ENCODE measurements around the gene ZNF701. TPM values are rescaled to one million over a fixed set of nuclear protein-coding genes. Genes with fewer than 3 reads are reported as not detected.
"Not testable (repeated sequence)": the region's sequence is repeated elsewhere in the genome, so short reads cannot be mapped to it uniquely, and the experiment has no call there.

ZNF701 gene
- total RNA-seq, 4 donors from 2014 or later = 7.8 to 13.3 (median 10.1) TPM

DNA sequence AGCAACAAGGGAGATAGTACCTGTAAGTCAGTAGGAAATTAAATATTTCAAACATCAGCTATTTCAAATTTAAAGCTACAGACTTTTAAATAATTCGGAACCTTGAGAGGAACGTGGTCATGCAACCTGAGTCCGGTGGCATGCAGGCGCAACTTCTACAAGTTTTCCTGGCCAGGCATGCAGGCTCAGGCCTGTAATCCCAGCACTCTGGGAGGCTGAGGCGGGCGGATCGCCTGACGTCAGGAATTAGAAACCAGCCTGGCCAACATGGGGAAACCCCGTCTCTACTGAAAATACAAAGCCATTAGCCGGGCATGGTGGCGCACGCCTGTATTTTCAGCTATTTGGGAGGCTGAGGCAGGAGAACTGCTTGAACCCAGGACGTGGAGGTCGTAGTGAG, 2.2 kb upstream of the ZNF701 start:
- Histone ChIP-seq H3K27ac (replicated peaks in 1 of 4) (no peak overlapping the region), H3K4me1 (peaks cover 6 to 25% (median 20%) of the 10 kb centered on the region in 4 donors), H3K9me3 (peaks cover 0 to 3% (median 0%) of the 10 kb centered on the region in 4 donors), H3K36me3 (peaks cover 0 to 25% (median 18%) of the 10 kb centered on the region in 4 donors), H3K27me3 (no peaks in the 10 kb centered on the region), H3K4me3 (no peak overlapping the region)
- no peak for DNase-seq (ENCODE audit: extremely low spot score)
- 98% methylated on average over 14 of the region's 14 CpGs for WGBS
- no peak for TF ChIP-seq EP300 (IDR thresholded peaks at IDR 0.05)
- no peak for TF ChIP-seq POLR2AphosphoS5 (IDR thresholded peaks at IDR 0.05)
- TF ChIP-seq, protein P1, sequence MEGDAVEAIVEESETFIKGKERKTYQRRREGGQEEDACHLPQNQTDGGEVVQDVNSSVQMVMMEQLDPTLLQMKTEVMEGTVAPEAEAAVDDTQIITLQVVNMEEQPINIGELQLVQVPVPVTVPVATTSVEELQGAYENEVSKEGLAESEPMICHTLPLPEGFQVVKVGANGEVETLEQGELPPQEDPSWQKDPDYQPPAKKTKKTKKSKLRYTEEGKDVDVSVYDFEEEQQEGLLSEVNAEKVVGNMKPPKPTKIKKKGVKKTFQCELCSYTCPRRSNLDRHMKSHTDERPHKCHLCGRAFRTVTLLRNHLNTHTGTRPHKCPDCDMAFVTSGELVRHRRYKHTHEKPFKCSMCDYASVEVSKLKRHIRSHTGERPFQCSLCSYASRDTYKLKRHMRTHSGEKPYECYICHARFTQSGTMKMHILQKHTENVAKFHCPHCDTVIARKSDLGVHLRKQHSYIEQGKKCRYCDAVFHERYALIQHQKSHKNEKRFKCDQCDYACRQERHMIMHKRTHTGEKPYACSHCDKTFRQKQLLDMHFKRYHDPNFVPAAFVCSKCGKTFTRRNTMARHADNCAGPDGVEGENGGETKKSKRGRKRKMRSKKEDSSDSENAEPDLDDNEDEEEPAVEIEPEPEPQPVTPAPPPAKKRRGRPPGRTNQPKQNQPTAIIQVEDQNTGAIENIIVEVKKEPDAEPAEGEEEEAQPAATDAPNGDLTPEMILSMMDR (IDR thresholded peaks at IDR 0.05) = no peak
- no peak for TF ChIP-seq POLR2A (IDR thresholded peaks at IDR 0.05; ENCODE audit: low read depth)
- intact Hi-C loops (cut with DNase I) = loop anchor here (5.0 kb wide), 1 partner anchor 41 kb away; the partner anchor contains the start of gene ZNF808

DNA sequence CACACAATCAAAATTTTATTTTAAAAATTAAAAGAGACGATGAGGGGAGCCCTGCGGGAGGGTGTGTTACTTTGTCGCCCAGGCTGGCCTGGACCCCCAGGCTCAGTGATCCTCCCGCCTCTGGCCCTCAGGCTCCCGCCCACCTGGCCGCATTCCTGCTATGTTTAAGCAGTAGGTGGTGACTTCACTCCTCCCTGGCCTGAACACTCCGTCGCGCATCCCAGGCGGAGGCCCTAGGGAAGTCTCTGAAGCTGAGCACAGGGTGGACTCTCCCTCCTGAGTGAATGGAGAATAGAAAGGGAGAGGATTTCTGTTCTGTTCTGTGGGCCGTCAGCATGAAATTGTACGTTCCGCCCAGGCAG, 468 bp upstream of the ZNF701 start:
- H3K9me3 ChIP-seq; H3K27me3 ChIP-seq; DNase-seq (ENCODE audit: extremely low spot score): not testable (repeated sequence)
- peaks cover 0 to 26% (median 22%) of the 10 kb centered on the region in 4 donors for H3K36me3 ChIP-seq
- 6% methylated on average over 13 of the region's 13 CpGs for WGBS
- H3K27ac ChIP-seq (replicated peaks in 1 of 4) = peak overlapping the region; percentile 80 to 90 (median 84)
- H3K4me1 ChIP-seq = peaks cover 6 to 25% (median 20%) of the 10 kb centered on the region in 4 donors
- H3K4me3 ChIP-seq = peak overlapping the region; percentile 69 to 76 (median 74)
- intact Hi-C loops (cut with DNase I) = loop anchor here (5.0 kb wide), 1 partner anchor 42 kb away; the partner anchor contains the start of gene ZNF808

DNA sequence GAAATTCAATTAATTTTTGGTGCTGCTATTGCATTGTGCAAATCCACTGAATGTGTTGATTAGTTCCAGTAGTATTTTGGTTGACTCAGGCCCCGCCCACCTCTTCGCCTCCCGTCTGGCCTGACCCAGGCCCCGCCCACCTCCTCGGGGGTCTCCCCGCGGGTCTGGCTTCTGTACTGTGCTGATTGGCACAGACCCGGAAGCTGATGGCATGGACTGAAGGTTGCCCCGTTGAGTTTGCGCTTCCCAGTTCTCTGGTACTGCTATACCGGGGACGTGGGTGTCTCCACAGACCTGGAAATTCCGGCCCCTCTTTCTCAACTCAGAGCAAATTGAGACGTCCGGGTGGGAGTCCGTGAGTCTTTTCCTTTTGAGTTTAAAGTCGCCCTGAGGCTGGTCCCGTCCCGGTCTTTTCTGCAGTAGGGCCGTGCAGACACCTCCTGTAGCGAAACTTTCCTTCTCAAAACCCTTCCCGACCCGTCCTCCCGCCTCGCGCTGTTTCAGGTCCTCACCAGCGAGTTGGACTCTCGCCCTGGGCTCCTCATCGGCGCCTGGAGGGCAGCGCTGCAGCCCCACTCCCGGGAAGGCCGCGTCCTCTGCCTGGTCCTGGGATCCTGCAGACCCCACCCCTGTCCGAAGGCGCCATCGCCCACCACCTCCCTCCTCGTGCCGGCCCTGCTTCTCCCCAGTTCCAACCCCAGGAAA, 14.8 kb downstream of the ZNF701 start:
- TF ChIP-seq POLR2AphosphoS5 (IDR thresholded peaks at IDR 0.05) (no peak), EP300 (IDR thresholded peaks at IDR 0.05) (no peak), POLR2A (IDR thresholded peaks at IDR 0.05; ENCODE audit: low read depth) (no peak)
- TF ChIP-seq, protein P1 (IDR thresholded peaks at IDR 0.05) = no peak
- no peak for DNase-seq (ENCODE audit: extremely low spot score)
- intact Hi-C loops (cut with DNase I) = no loop called here
- no peaks in the 10 kb centered on the region for H3K27me3 ChIP-seq
- peaks cover 0 to 10% (median 0%) of the 10 kb centered on the region in 4 donors for H3K4me1 ChIP-seq
- H3K4me3 ChIP-seq = peak overlapping the region in 1 of 4 donors; percentile 38
- H3K9me3 ChIP-seq = no peaks in the 10 kb centered on the region
- 57% methylated on average over 39 of the region's 39 CpGs for WGBS
- peaks cover 30 to 78% (median 49%) of the 10 kb centered on the region in 4 donors for H3K36me3 ChIP-seq
- peak overlapping the region in 1 of 4 donors; percentile 70 for H3K27ac ChIP-seq (replicated peaks in 1 of 4)

DNA sequence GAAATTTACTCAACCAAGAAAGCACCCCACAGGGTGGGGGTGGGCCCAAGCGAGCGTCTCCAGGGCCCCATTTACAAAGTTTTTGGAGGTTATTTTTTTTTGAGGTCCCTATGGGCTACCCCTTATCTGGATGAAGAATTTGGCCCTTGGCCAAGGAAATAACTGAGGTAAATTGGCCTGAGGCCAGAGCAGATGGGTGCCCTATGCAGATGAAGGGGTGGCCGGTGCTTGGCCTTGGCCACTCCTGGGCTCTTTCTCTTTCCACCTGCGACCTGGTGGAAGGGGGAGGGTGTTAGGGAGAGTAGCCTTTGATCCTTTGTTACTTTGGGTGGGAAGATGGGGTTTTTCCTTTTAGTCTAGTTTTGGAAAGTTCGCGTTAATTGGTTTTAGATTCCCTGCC, 15.5 kb downstream of the ZNF701 start:
- Histone ChIP-seq H3K4me1 (peaks cover 0 to 10% (median 0%) of the 10 kb centered on the region in 4 donors), H3K36me3 (peaks cover 30 to 71% (median 46%) of the 10 kb centered on the region in 4 donors), H3K9me3 (no peaks in the 10 kb centered on the region), H3K4me3 (no peak overlapping the region), H3K27ac (replicated peaks in 1 of 4) (peak overlapping the region in 1 of 4 donors; percentile 70), H3K27me3 (no peaks in the 10 kb centered on the region)
- DNase-seq (ENCODE audit: extremely low spot score) = no peak
- WGBS = 91% methylated on average over 6 of the region's 6 CpGs
- intact Hi-C loops (cut with DNase I) = no loop called here
- TF ChIP-seq EP300 (IDR thresholded peaks at IDR 0.05) = no peak
- TF ChIP-seq POLR2A (IDR thresholded peaks at IDR 0.05; ENCODE audit: low read depth) = no peak
- no peak for TF ChIP-seq POLR2AphosphoS5 (IDR thresholded peaks at IDR 0.05)
- TF ChIP-seq, protein P1 (IDR thresholded peaks at IDR 0.05) = no peak

DNA sequence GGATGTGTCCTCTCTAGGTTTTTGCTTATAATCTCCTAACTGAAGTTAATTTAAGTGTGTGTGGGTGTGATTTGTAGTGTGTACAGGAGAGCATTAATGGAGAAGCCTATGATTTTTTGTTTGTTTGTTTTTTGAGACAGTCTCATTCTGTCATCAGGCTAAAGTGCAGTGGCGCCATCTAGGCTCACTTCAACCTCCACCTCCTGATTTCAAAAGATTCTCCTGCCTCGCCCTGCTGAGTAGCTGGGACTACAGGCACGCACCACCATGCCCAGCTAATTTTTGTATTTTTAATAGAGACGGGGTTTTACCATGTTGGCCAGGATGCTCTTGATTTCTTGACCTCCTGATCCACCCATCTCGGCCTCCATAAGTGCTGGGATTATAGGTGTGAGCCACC, 20.6 kb downstream of the ZNF701 start:
- DNase-seq (ENCODE audit: extremely low spot score) = no peak
- 92% methylated on average over 5 of the region's 5 CpGs for WGBS
- Histone ChIP-seq H3K36me3 (peaks cover 0 to 47% (median 33%) of the 10 kb centered on the region in 4 donors), H3K9me3 (no peaks in the 10 kb centered on the region), H3K4me3 (no peak overlapping the region), H3K27me3 (no peaks in the 10 kb centered on the region), H3K4me1 (peaks cover 0 to under 1% (median 0%) of the 10 kb centered on the region in 4 donors), H3K27ac (replicated peaks in 1 of 4) (no peak overlapping the region)
- intact Hi-C loops (cut with DNase I) = no loop called here
- TF ChIP-seq POLR2A (IDR thresholded peaks at IDR 0.05; ENCODE audit: low read depth) (no peak), POLR2AphosphoS5 (IDR thresholded peaks at IDR 0.05) (no peak), EP300 (IDR thresholded peaks at IDR 0.05) (no peak)
- TF ChIP-seq, protein P1 (IDR thresholded peaks at IDR 0.05) = no peak

All from esophagus muscularis mucosa (tissue), 4 donors.